GM19463 (cell line): ENCODE results near the gene FOXRED2.
"Not testable (repeated sequence)": the region's sequence is repeated elsewhere in the genome, so short reads cannot be mapped to it uniquely, and the experiment has no call there.

Experiments
- ATAC-seq: cut with Tn5 transposase; IDR thresholded peaks from one replicate; pipeline ENCODE4 v1.9.1; 2021; ENCODE audit warnings: mild to moderate bottlenecking, moderate library complexity; ENCODE audit not compliant: unreplicated experiment

FOXRED2 gene

GRCh38 chr22:36452250-36452977 is 54.4 kb downstream of the FOXRED2 start:
- no peak for ATAC-seq

DNA sequence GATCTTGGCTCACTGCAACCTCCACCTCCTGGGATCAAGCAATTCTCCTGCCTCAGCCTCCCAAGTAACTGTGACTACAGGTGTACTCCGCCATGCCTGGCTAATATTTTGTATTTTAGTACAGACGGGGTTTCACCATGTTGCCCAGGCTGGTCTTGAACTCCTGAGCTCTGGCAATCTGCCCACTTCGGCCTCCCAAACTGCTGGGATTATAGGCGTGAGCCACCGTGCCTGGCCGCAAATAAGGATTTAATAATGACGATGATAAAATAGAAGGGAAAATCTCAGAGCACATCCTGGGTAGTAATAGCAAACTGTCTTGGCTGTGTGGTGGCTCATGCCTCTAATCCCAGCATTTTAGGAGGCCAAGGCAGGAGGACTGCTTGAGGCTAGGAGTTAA is 55.9 kb downstream of the FOXRED2 start:
- not testable (repeated sequence) for ATAC-seq

- no peak for ATAC-seq
Observed at GRCh38 chr22:36449596-36450175, 57.2 kb downstream of the FOXRED2 start.

DNA sequence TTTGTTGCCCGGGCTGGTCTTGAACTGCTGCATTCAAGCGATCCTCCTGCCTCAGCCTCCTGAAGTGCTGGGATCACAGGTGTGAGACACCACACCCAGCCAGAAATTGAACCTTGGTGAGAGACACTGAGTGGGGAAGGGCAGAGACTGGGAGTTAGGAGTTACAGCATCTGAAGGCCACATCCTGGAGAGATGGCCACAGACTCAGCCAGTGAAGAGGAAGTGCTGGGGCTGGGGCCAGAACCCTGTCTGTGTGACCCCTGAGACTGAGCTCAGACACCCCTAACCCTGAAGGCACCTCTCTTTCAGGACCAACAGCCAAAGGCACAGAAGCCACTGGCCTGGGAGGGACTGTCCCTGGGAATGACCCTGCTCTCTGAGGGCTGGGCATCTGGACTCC is 59.2 kb downstream of the FOXRED2 start:
- no peak for ATAC-seq

GRCh38 chr22:36445158-36445668 is 61.6 kb downstream of the FOXRED2 start:
- ATAC-seq: no peak

DNA sequence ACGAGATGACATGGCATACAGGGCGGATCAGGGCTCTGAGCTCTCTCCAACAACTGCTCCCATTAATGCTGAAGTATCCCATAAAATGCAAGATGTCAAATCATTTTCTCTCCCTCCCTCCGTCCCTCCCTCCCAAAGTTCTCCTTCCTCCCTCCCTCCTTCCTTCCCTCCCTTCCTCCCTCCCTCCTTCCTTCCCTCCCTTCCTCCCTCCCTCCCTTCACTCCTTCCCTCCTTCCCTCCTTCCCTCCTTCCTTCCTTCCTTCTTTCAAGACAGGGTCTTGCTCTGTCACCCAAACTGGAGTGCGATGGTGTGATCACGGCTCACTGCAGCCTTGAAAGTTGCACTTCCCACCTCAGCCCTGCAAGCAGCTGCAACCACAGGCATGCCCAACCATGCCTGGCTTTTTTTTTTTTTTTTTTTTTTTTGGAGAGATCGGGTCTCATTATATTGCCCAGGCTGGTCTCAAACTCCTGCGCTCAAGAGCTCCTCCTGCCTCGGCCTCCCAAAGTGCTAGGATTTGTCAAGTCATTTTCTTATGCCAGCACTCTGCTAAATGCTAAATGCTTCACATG is 63.6 kb downstream of the FOXRED2 start:
- no peak for ATAC-seq

GRCh38 chr22:36442506-36443197 is 64.2 kb downstream of the FOXRED2 start:
- ATAC-seq: no peak

- no peak for ATAC-seq
Observed at GRCh38 chr22:36440429-36441002, 66.3 kb downstream of the FOXRED2 start.

- ATAC-seq: no peak
Observed at GRCh38 chr22:36439481-36440271, 67.2 kb downstream of the FOXRED2 start.
